Stimulated activated naive CD8-positive, alpha-beta T cell treated with anti-CD3 and anti-CD28 coated beads, Interleukin-15, amount 100 ng/mL, for 72 hours (primary cell): ENCODE data around the gene CNDP2.

Experiments
- ATAC-seq: fragments of 150-1000 bp; cut with Tn5 transposase; 2 replicates; pipeline ENCODE4 v1.10.0; 2021; ENCODE audit warnings: mild to moderate bottlenecking, moderate library complexity
- DNase-seq, 2 donors: peaks; one replicate each; pipeline ENCODE4 v3.0.0; 2021 to 2022
- H3K27ac Mint-ChIP-seq, 2 donors: one replicate each; pipeline ENCODE4 v1.8.0; 2022; ENCODE audit warnings: mild to moderate bottlenecking in 2 of 2, mixed read lengths in 2 of 2, moderate library complexity in 2 of 2
- H3K27me3 Mint-ChIP-seq: one replicate; pipeline ENCODE4 v1.8.0; 2022; ENCODE audit warnings: mixed read lengths
- H3K4me1 Mint-ChIP-seq: one replicate; pipeline ENCODE4 v1.8.0; 2022; ENCODE audit warnings: mild to moderate bottlenecking, mixed read lengths
- H3K4me3 Mint-ChIP-seq, 2 donors: one replicate each; pipeline ENCODE4 v1.8.0; 2022; ENCODE audit warnings: mild to moderate bottlenecking in 2 of 2, mixed read lengths in 2 of 2, moderate library complexity in 1 of 2
- H3K9me3 Mint-ChIP-seq, 2 donors: one replicate each; pipeline ENCODE4 v1.8.0; 2022; ENCODE audit warnings: mixed read lengths in 2 of 2

Gene CNDP2

DNA sequence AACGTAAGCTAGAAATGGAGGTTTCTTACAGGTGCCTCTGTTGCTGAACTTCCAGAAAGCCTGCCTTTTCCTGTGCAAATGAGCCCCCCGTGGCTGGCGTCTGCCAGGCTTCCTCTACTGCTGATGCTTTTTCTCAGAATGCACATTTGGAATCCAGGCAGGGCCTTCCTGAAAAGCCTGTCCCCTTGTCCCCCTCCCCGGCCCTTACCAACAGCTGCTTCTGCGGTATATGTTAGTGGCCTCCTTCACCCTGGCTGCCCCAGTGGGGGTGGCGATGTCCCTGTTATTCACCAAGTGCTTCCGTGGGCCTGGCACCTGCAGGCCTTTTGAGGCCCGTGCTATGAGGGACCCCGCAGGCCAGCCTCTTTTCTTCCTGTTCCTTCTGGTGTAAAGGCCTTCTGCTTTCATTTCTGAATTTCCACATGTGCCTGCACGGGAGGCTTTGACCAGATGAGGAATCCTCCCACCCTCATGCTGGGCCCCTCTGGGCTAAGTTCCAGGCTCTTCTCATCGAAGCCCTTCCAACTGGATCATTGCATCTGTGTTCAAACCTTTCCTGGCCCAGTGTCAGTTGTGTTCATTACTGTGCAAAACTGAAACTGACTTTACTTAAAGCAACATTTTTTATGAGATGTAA lies 10.4 kb downstream of the CNDP2 start:
- Mint-ChIP-seq H3K4me1 (peaks cover 13% of the 10 kb centered on the region), H3K4me3 (no peak overlapping the region), H3K27me3 (no peaks in the 10 kb centered on the region), H3K9me3 (no peaks in the 10 kb centered on the region), H3K27ac (peak overlapping the region; percentile 79 to 89)
- ATAC-seq: no peak
- no peak for DNase-seq

DNA sequence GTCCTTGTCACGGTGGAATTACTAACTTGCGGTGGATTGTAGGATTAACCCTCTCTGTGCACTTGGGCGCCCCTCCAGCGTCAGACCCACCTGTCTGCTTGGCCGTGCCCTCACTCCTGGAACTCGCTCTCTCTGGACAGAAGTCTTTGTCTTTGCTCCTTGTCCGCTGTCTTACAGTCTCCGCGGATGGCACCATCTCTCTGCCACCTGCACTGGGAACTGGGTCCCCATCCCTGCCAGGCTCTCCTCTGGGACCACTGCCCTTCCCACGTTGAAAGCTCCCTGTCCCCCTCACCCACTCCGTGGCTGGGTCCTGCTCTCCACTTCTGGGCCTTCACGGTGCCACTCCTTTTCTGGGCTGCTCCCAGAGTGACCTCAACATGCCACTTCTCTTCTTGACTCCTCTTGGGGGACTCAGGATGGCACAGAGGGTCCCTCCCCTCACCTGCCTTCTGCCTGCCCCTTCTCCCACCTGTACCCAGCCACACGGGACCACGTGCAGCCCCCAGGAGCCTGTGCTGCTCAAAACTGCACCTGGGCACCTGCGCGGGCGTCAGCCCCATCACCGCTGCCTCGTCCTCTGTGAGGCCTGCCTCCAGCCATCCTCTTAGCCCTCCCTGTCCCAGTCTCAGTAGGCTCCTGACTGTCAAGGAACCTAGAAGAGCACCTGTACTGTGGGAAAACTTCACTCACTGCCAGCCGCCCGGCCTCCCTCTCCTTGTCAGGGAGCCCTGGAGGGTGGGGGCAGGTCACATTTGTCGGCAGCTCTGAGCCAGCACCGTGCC lies 11.1 kb downstream of the CNDP2 start:
- peaks cover 13% of the 10 kb centered on the region for H3K4me1 Mint-ChIP-seq
- ATAC-seq: peak; percentile 20

DNA sequence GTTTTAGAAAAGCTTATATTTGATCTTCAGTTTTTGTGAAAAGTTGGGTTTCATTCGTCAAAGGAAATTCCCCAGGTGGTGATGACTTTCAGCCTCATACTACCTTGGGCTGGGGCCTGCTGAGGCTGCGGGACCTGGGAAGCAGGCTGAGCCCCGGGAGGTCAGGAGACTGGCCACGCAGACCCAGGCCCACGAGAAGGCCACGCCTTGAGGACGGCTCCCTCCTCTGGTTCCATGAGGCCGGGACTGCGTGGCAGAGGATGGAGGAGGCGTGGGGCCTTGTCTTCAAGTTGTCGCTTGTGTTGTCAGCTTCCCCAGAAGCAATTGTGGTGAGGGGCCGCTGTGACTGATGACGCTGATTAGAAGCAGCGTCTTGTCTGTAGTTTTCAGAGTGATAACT lies 11.8 kb downstream of the CNDP2 start:
- H3K27me3 Mint-ChIP-seq: no peaks in the 10 kb centered on the region
- no peak for ATAC-seq
- no peak for DNase-seq
- peak overlapping the region in 1 of 2 donors; percentile 83 for H3K27ac Mint-ChIP-seq
- peaks cover 14% of the 10 kb centered on the region for H3K4me1 Mint-ChIP-seq
- H3K4me3 Mint-ChIP-seq: no peak overlapping the region
- H3K9me3 Mint-ChIP-seq: no peaks in the 10 kb centered on the region

More for the DNA sequence above, 11.1 kb downstream of the CNDP2 start:
- no peak for DNase-seq
- Mint-ChIP-seq H3K27ac (peak overlapping the region; percentile 66 to 89), H3K9me3 (no peaks in the 10 kb centered on the region), H3K4me3 (no peak overlapping the region), H3K27me3 (no peaks in the 10 kb centered on the region)

DNA sequence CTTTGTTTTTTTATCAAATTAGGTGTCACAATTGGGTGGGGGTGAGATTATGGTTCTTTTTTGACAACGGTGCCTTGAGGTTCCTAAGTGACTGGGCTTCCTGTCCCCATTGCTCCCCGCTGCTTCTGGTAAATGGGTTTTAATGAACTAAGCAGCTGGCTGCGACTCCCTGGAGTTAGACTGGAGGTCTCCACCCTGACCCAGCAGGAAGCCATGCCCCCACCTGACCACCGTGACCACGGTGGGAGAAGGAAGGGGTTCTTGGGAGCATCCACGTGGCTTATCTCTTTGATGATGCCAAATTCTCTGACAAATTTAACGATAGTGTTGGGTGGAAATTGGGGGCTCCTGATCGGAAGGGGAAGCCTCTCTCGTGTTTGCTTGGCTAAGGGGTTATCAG lies 12.2 kb downstream of the CNDP2 start:
- H3K27ac Mint-ChIP-seq: no peak overlapping the region
- H3K27me3 Mint-ChIP-seq: no peaks in the 10 kb centered on the region
- ATAC-seq (no peak), DNase-seq (no peak)
- H3K4me1 Mint-ChIP-seq: peaks cover 17% of the 10 kb centered on the region
- H3K4me3 Mint-ChIP-seq: no peak overlapping the region
- H3K9me3 Mint-ChIP-seq: no peaks in the 10 kb centered on the region

DNA sequence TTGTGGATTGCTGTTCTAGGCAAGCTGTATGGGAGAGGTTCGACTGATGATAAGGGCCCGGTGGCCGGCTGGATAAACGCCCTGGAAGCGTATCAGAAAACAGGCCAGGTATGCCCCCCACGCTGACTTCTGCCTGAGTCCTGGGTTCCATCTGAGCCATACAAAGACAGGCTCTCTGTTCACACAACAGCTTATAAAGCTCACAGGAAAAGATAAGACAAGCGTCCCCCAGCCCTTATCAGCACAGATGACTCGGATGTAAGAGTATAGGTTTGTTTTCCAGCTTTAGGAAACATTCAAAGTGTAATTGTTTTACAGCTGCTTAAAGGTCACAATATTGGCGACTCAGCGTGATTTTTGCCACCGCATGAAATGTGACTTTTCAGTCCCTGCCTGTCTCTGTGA lies 12.7 kb downstream of the CNDP2 start:
- H3K27ac Mint-ChIP-seq: peak overlapping the region in 1 of 2 donors; percentile 76
- DNase-seq (no peak), ATAC-seq (no peak)
- H3K9me3 Mint-ChIP-seq: no peaks in the 10 kb centered on the region
- H3K4me1 Mint-ChIP-seq: peaks cover 17% of the 10 kb centered on the region
- no peak overlapping the region for H3K4me3 Mint-ChIP-seq
- H3K27me3 Mint-ChIP-seq: no peaks in the 10 kb centered on the region

DNA sequence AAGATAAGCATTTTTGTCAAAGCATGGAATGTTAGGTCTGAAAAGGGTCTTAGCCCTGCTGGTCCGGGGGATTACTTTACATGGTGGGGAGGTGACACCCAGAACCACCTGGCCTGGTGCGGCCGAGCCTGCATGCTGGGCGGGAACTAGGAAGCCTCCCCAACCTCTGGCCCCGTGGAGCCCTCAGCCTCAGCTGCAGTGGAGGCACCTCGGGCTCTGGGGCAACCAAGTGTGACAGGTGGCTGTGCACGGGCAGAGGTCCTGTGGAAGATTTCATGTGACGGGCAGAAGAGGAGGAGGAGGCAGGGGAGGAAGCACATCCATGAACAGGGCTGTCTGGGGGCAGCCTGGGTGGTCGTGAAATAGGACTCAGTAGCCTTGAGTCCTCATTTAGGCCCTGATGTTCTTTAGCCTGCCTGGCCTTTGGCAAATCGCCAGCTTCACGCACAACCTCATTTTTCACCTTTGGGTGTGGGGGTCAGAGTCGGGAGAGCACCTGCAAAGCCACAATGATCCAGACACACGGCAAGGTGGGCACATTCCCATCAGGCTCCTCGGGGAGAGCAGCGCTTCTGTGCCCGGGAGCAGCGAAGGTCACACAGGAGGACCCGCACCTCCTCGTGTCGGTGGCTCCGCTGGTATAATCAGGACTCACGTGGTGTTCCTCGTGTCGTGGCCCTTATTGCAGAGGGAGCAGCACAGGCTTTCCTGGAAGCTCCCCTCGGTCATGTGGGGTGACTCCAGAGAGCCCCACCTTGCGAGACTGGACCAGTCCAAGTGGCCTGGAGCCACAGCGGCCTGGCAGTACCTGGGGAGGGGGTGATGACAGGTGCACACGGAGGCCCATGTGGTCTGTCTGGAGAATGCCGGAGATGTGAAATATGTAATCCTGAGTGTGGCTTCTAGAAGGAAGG lies 13.9 kb downstream of the CNDP2 start:
- Mint-ChIP-seq H3K4me3 (no peak overlapping the region), H3K4me1 (peaks cover 17% of the 10 kb centered on the region), H3K9me3 (no peaks in the 10 kb centered on the region), H3K27ac (no peak overlapping the region), H3K27me3 (no peaks in the 10 kb centered on the region)
- no peak for ATAC-seq
- no peak for DNase-seq

DNA sequence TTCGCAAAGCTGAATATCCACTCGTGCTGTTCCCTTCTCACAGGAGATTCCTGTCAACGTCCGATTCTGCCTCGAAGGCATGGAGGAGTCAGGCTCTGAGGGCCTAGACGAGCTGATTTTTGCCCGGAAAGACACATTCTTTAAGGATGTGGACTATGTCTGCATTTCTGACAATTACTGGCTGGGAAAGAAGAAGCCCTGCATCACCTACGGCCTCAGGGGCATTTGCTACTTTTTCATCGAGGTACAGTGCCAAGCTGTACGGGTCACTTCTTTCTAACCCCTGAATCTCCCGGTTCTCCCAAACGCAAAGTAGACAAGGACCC lies 14.6 kb downstream of the CNDP2 start:
- Mint-ChIP-seq H3K4me1 (peaks cover 17% of the 10 kb centered on the region), H3K4me3 (no peak overlapping the region), H3K27ac (peak overlapping the region in 1 of 2 donors; percentile 54), H3K9me3 (no peaks in the 10 kb centered on the region), H3K27me3 (no peaks in the 10 kb centered on the region)
- ATAC-seq (no peak), DNase-seq (no peak)

DNA sequence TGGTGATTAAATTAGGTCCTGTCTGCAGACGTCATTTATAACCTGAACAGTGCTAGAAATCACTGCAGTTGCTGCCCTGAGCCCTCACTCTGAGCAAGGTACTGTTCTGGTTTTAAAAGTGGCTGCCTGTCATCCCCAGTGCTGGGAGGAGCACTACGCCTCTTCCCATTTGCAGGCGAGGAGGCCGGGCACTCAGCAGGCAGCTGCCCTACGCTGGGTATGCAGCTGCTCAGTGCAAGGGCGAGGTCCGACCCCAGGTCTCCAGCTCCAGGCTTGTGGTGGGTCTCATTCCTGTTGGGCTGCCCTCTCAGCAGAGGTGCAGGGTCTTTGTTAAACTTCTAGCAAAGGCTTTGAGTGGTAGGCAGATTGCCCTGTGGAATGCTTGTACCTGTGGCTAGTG lies 15.7 kb downstream of the CNDP2 start:
- peaks cover 13% of the 10 kb centered on the region for H3K4me1 Mint-ChIP-seq
- no peaks in the 10 kb centered on the region for H3K27me3 Mint-ChIP-seq
- DNase-seq (no peak), ATAC-seq (no peak)
- no peaks in the 10 kb centered on the region for H3K9me3 Mint-ChIP-seq
- no peak overlapping the region for H3K4me3 Mint-ChIP-seq
- no peak overlapping the region for H3K27ac Mint-ChIP-seq

DNA sequence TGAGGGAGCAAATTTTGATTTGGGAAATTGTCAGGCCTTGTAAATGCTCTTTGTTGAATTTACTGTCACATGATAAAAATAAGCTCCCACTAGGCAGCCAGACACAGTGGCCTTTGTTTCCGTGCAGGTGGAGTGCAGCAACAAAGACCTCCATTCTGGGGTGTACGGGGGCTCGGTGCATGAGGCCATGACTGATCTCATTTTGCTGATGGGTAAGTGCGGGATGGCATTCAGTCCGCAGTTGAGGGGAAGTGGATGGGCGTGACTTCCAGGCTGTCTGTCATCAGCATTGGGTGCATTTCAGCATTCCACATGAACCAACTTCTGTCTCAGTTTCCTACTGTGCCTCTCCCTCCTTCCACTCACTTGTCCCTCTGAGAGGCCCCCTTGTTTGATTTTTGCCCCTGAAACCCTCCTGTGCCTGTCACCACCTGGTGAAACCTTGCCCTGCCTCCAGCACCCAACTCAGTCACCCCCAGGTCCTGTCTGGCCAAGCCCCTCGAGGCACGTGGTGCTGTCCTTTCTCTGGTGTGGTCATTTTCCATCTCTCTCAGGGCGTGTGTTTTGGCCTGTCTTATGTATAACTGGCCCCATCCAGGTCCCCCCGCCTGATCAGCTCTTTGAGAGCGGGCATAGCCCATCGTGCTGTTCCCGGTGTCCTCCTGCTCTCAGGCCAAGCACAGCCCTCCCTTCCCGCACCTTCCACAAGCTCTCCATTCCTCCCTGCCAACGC lies 16.3 kb downstream of the CNDP2 start:
- H3K27ac Mint-ChIP-seq: peak overlapping the region; percentile 58 to 72
- no peak for DNase-seq
- no peaks in the 10 kb centered on the region for H3K9me3 Mint-ChIP-seq
- no peaks in the 10 kb centered on the region for H3K27me3 Mint-ChIP-seq
- no peak for ATAC-seq
- peaks cover 7% of the 10 kb centered on the region for H3K4me1 Mint-ChIP-seq
- no peak overlapping the region for H3K4me3 Mint-ChIP-seq

DNA sequence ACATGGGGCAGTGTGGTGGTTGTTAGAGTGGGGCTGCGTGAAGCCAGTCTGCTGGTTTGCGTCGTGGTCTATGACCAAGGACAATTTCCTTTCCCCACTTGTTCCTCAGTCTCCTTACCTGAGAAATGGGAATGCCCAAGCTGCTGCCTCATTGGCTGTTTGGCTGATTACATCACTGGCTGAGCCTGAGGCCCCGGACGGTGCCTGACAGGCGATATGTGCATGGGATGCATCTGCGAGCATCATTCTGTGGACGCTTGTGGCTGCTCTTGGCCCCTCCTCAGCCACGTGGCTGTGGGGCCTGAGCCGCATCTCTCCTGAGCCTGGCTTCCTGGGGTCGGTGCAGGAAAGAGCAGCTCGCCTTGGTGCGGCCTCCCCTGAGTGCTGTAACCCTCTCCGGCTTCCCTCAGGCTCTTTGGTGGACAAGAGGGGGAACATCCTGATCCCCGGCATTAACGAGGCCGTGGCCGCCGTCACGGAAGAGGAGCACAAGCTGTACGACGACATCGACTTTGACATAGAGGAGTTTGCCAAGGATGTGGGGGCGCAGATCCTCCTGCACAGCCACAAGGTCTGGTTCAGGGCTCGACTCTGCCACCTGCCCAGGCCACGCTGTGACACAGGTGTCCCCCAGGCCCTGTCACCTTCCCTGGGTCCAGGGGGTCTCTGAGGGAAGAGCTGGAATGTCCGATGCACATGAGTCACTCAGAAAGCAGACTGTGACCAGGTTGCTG lies 17.2 kb downstream of the CNDP2 start:
- Mint-ChIP-seq H3K4me3 (no peak overlapping the region), H3K27me3 (no peaks in the 10 kb centered on the region), H3K4me1 (peaks cover 4% of the 10 kb centered on the region), H3K9me3 (no peaks in the 10 kb centered on the region), H3K27ac (no peak overlapping the region)
- ATAC-seq (no peak), DNase-seq (no peak)

DNA sequence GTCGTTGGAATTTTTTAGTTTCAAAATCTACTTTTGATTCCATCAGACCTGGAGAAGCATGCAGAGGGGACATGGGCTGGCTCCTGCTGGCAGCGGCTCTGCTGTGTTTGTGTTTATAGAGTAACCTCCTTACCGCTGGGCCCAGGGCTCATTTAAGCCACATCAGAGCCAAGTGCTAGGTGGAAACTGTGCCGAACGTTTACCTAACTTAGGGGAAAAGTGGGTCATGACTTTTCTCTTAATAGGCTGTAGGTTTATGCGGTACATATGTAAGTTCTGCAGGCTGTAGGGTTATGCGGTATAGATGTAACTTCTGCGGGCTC lies 17.7 kb downstream of the CNDP2 start:
- H3K27ac Mint-ChIP-seq: peak overlapping the region in 1 of 2 donors; percentile 40
- no peak for ATAC-seq
- H3K4me1 Mint-ChIP-seq: peaks cover 4% of the 10 kb centered on the region
- H3K4me3 Mint-ChIP-seq: no peak overlapping the region
- no peaks in the 10 kb centered on the region for H3K9me3 Mint-ChIP-seq
- DNase-seq: no peak
- H3K27me3 Mint-ChIP-seq: no peaks in the 10 kb centered on the region

DNA sequence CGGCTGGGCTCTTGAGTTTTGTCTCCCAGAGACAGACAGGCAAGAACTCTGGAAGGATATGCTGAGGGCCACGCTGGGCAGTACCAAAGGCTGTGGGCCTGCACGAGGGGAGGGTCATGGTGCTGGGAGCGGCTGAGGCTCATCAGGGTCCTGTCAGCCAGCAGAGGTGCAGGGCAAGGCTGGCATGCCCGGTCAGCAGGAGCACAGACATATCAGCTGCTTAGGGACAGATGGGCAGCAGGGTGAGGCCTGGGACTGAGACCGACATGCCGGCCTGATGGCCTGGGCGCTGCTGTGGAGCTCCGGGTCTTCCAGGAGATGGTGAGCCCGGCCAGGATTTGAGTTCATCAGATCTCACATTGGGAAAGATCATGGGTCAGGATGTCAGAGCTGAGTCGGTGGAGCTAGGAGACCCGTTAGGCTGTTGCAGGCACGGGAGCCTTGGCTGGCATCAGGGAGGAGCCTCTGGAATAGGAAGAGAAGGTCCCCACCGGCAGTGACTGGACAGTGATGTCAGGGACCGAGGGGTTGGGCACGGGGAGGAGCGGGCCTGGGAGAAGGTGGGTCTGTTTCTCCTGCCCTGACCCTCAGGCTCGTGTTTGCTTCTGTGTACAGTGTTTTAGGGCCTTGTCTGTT lies 18.8 kb downstream of the CNDP2 start:
- Mint-ChIP-seq H3K27ac (peak overlapping the region; percentile 27 to 67), H3K4me1 (peaks cover 4% of the 10 kb centered on the region), H3K9me3 (no peaks in the 10 kb centered on the region), H3K4me3 (no peak overlapping the region), H3K27me3 (no peaks in the 10 kb centered on the region)
- no peak for DNase-seq
- no peak for ATAC-seq

DNA sequence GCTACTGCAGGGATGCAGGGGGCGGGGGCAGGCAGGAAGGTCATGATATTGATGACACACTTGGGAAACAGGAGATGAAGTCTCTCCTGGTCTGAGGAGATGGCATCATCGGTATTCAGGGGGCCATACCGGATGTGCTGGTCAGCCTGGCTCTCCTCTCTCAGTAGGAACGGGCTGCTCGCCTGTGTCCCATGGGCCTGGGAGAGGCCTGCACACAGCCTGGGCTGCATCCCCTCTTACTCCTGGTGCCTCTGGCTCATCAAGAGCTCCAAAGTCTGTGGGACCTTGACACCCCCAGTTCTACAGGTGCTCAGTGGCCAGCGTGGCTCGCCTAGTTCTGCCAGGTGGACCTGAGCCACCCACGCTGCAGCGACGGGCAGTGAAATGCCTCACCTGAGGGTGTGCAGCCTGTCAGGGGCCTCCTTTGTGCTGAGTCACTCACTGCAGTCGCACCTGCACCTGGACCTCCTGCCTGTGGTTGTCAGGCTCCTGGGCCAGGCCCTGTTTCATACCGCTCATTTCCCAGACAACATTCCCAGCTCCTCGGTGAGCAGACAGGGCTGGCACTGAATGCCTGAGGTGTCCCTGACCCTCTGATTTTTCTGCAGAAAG lies 19.6 kb downstream of the CNDP2 start:
- Mint-ChIP-seq H3K27ac (peak overlapping the region in 1 of 2 donors; percentile 90), H3K4me3 (no peak overlapping the region), H3K4me1 (peaks cover 4% of the 10 kb centered on the region), H3K27me3 (no peaks in the 10 kb centered on the region), H3K9me3 (no peaks in the 10 kb centered on the region)
- no peak for DNase-seq
- ATAC-seq: no peak
